ENCODE measurements around the gene SMG6. TPM values are rescaled to one million over a fixed set of nuclear protein-coding genes. Genes with fewer than 3 reads are reported as not detected.
"Not testable (repeated sequence)": the region's sequence is repeated elsewhere in the genome, so short reads cannot be mapped to it uniquely, and the experiment has no call there.

SMG6 gene
- polyA plus RNA-seq, 1 experiment, result 27.3 TPM

GRCh38 chr17:2202996-2203575 is 100.5 kb downstream of the SMG6 start:
- TF ChIP-seq, protein P1, sequence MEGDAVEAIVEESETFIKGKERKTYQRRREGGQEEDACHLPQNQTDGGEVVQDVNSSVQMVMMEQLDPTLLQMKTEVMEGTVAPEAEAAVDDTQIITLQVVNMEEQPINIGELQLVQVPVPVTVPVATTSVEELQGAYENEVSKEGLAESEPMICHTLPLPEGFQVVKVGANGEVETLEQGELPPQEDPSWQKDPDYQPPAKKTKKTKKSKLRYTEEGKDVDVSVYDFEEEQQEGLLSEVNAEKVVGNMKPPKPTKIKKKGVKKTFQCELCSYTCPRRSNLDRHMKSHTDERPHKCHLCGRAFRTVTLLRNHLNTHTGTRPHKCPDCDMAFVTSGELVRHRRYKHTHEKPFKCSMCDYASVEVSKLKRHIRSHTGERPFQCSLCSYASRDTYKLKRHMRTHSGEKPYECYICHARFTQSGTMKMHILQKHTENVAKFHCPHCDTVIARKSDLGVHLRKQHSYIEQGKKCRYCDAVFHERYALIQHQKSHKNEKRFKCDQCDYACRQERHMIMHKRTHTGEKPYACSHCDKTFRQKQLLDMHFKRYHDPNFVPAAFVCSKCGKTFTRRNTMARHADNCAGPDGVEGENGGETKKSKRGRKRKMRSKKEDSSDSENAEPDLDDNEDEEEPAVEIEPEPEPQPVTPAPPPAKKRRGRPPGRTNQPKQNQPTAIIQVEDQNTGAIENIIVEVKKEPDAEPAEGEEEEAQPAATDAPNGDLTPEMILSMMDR (IDR thresholded peaks at IDR 0.05; ENCODE audit: low read depth, low read length), result no peak
- H3K9me3 ChIP-seq (ENCODE audit: control insufficient read depth, insufficient read depth, low read length), result no peaks in the 10 kb centered on the region
- ChIA-PET CTCF (no interaction called here), POLR2A (no interaction called here)
- no peak for DNase-seq (ENCODE audit: low read depth, low spot score)
- H3K4me3 ChIP-seq (ENCODE audit: low read depth, low read length), result no peak overlapping the region
- H3K27ac ChIP-seq (ENCODE audit: low read depth, low read length), result no peak overlapping the region
- no peaks in the 10 kb centered on the region for H3K27me3 ChIP-seq (ENCODE audit: control insufficient read depth, insufficient read depth, low read length)

GRCh38 chr17:2202302-2202995 is 101.1 kb downstream of the SMG6 start:
- Histone ChIP-seq H3K27ac (ENCODE audit: low read depth, low read length) (no peak overlapping the region), H3K4me3 (ENCODE audit: low read depth, low read length) (no peak overlapping the region), H3K9me3 (ENCODE audit: control insufficient read depth, insufficient read depth, low read length) (no peaks in the 10 kb centered on the region), H3K27me3 (ENCODE audit: control insufficient read depth, insufficient read depth, low read length) (no peaks in the 10 kb centered on the region)
- TF ChIP-seq, protein P1 (IDR thresholded peaks at IDR 0.05; ENCODE audit: low read depth, low read length), result no peak
- CTCF ChIA-PET, result no interaction called here
- POLR2A ChIA-PET, result no interaction called here
- DNase-seq (ENCODE audit: low read depth, low spot score), result no peak

DNA sequence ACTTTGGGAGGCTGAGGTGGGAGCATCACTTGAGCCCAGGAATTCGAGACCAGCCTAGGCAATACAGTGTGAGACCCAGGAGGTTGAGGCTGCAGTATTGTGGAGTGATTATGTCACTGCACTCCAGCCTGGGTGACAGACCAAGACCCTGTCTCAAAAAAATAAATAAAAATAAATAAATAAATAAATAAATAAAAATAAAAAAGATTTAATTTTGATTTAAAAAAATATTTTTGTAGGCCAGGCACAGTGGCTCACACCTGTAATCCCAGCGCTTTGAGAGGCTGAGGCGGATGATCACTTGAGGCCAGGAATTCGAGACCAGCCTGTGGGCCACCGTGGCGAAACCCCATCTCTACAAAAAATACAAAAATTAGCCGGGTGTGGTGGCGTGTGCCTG is 104.2 kb downstream of the SMG6 start:
- H3K27me3 ChIP-seq (ENCODE audit: control insufficient read depth, insufficient read depth, low read length); DNase-seq (ENCODE audit: low read depth, low spot score); H3K27ac ChIP-seq (ENCODE audit: low read depth, low read length); H3K4me3 ChIP-seq (ENCODE audit: low read depth, low read length); POLR2A ChIA-PET; H3K9me3 ChIP-seq (ENCODE audit: control insufficient read depth, insufficient read depth, low read length); CTCF ChIA-PET: not testable (repeated sequence)

DNA sequence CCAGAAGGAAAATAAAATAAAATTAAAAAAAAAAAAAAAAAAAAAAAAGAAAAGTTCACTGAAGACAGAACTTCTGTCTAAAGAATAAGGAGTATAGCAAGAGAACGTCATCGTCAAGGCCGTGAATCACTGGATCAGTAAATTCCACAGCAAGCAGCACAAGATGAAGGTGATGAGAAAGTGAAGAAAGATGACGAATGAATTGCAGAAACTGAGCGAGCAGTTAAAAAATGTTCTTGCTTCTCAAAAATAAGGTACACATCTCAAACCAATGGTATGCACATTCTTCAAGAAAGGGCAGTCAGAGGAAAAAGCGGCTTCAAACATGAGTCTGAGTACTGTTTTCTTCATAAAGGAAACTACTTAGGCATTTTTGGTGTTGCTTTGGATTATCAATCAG is 104.7 kb downstream of the SMG6 start:
- no peak for DNase-seq (ENCODE audit: low read depth, low spot score)
- ChIA-PET POLR2A (interaction anchor here (0.8 kb wide), 1 partner anchor 14 kb away, joined by 3 read pairs; no protein-coding TSS in a partner anchor), CTCF (interaction anchor here (1.1 kb wide), 1 partner anchor 17 kb away, joined by 5 read pairs; no protein-coding TSS in a partner anchor)
- Histone ChIP-seq H3K27me3 (ENCODE audit: control insufficient read depth, insufficient read depth, low read length) (no peaks in the 10 kb centered on the region), H3K27ac (ENCODE audit: low read depth, low read length) (no peak overlapping the region), H3K4me3 (ENCODE audit: low read depth, low read length) (no peak overlapping the region), H3K9me3 (ENCODE audit: control insufficient read depth, insufficient read depth, low read length) (no peaks in the 10 kb centered on the region)
- TF ChIP-seq, protein P1 (IDR thresholded peaks at IDR 0.05; ENCODE audit: low read depth, low read length), result no peak

- CTCF ChIA-PET, result interaction anchor here (1.1 kb wide), 1 partner anchor 34 kb away, joined by 3 read pairs; no protein-coding TSS in a partner anchor
- H3K27ac ChIP-seq (ENCODE audit: low read depth, low read length), result no peak overlapping the region
- H3K4me3 ChIP-seq (ENCODE audit: low read depth, low read length), result no peak overlapping the region
- no peaks in the 10 kb centered on the region; the same call in 1 of the 2 replicates for H3K9me3 ChIP-seq (ENCODE audit: control insufficient read depth, insufficient read depth, low read length)
- no peaks in the 10 kb centered on the region for H3K27me3 ChIP-seq (ENCODE audit: control insufficient read depth, insufficient read depth, low read length)
- POLR2A ChIA-PET, result no interaction called here
- no peak for DNase-seq (ENCODE audit: low read depth, low spot score)
- TF ChIP-seq, protein P1 (IDR thresholded peaks at IDR 0.05; ENCODE audit: low read depth, low read length), result no peak
Observed at GRCh38 chr17:2197271-2197670, 106.3 kb downstream of the SMG6 start.
